GM19240 (cell line): ENCODE results near the gene ELAVL2.

Experiments
- DNase-seq: peaks from one replicate; pipeline ENCODE4 v3.0.0; 2011; ENCODE audit warnings: low spot score; ENCODE audit not compliant: insufficient read length

The ELAVL2 gene

DNA sequence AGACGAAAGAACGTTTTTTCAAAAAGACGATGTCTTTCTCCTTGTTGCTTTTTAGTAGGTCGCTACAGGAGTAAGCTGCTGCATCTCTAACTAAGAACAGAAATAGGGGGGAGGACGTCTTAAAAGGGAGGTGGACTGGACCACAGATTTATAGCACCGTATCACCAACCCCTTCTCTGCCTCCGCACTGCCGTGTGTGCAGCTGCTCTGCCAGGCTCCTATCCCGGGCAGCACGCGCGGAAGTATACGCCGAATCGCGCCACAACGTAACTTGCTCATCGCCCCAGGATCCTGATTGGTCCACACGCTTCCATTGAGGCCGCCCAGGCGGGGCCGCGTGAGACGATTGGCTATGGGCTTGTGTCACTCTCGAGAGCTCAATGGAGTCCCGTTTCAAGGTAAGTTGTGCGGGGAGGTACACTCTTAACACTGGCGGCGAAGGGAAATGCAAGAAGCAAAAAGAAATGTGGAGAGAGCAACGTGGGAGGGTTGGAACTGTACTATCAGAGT, at the start of gene ELAVL2:
Gene ELAVL2 (minus strand): TSS at position 121 of the 510 bp plus-strand sequence. CDS start 64,006 bp downstream, outside the sequence.
- no peak for DNase-seq

GRCh38 chr9:23858234-23858633, 32.2 kb upstream of the ELAVL2 start:
- DNase-seq: no peak

DNA sequence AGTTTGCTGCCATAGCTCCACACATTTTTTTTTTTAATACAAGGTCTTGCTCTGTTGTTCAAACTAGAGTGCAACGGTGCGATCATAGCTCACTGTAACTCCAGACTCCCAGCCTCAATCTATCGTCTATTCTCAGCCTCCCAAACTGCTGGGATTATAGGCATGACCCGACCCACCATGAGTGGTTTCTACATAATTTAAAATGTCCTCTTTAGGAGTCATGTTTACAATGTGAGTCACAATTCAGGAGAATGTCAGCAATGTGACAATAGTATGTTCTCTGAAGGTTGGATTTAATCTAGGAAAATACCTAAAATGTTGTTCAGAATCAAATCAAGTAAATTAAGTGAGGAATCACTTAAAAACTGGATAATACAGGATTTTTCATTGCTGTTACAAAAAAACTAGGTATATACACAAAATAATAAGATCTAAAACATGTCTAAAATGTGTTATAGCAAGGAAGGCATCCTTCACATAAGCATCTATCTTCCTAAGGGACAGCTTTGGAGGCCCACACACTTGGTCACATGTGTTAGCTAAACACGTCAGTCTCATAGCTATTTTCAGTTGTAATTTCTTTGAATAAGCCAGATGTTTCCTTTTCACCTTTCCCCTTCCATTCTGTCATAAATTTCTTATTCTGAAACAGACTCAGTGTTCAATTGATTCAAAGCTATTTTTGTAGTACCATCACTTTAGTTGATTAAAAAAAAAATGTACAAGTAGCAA, 30.0 kb upstream of the ELAVL2 start:
- DNase-seq: no peak

- no peak for DNase-seq
These were observed 24.9 kb upstream of the ELAVL2 start for GRCh38 chr9:23850690-23851629.

DNA sequence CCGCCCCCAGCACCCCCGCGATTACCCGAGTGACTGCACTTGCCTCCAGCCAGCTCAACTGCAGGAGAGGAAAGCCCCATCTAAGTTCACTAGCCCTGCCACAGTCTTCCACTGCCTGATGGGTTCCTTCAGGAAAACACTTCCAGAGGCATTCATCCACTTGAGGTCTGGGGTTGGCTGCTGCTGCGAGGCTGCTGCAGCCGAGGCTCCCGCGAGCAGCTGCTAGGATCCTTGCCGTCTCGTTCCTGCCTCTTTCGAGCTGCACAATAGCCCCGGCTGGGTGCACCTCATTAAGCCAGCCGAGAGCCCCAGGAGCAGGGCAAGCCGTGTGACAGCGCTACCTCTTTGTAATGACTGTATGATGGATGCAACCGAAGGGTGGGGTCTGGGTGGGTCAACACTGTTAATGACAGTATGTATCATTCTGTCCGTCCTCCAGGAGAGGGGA, 24.2 kb upstream of the ELAVL2 start:
- DNase-seq: no peak

DNA sequence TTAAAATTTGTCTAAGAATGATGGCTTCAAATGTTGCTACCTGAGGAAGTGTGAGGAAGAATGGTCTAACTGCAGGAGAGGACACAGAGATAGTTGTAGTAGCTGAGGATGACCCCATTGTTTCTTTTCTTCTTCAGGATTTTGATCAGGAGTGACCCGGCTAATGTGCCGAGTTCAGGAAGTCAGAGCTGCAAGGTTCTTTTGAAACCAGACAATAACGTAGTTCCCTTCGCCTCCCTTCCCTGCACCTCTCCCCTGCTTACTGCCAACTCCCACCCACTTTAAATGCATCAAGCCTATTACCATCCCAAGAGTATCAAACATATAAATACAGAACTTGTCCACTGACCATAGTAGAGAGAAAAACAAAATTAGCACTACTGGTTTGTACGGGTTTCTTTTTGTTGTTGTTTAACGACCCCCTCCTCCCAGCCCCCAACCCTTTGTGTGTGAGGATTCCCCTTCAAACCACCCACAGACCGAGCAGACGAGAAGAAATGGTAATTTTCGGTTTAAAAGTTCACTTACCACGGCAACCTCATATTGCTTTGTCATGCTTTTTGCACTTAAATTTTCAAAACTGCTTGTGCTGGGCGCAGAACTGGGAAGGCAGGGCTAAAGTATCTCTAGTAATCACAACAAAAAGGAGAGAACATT, 23.5 kb upstream of the ELAVL2 start:
- no peak for DNase-seq

- DNase-seq: no peak
These were observed 16.6 kb upstream of the ELAVL2 start for GRCh38 chr9:23842565-23843129.

DNA sequence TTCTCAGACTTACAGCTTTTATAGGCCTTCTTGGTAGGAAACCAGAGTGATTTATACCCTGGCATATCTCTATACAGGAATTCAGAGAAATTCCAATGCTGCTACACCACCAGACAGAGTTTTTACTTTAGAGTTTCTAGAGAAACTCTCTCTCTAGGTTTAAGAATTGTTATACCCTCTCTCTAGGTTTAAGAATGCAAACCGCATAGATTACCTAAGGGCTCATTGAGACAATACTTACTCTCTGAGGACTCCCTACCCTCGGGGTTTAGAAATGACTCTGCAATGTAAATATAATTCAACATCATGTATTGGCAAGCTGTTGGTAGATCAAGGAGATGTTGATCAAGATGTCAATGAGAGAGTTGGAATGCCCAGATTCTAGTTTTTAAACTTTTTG, 15.3 kb upstream of the ELAVL2 start:
- DNase-seq: no peak

DNA sequence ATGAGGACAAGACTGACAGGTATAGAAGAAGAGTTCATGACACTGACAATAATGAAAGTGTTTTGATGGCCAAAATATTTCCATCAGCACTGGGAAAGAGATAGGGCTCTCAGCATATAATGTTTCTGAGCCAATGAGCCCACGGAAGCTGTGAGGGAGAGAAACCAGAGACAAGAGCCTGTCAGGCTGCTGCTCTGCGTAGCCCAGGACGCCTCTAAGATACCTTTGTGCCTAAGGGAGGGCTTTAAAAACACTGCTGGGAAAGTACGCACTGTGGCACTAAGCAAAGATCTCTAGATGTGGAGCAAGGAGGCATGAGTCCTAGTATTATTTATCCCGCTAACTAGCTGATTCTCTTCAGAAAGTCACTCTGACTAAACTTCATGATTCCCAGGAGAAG, 11.0 kb upstream of the ELAVL2 start:
- no peak for DNase-seq

GRCh38 chr9:23830929-23831730, 5.1 kb upstream of the ELAVL2 start:
- DNase-seq: no peak

- DNase-seq: no peak
These were observed 4.4 kb upstream of the ELAVL2 start for GRCh38 chr9:23830476-23830805.

- DNase-seq: no peak
These were observed 3.8 kb upstream of the ELAVL2 start for GRCh38 chr9:23829580-23830475.

DNA sequence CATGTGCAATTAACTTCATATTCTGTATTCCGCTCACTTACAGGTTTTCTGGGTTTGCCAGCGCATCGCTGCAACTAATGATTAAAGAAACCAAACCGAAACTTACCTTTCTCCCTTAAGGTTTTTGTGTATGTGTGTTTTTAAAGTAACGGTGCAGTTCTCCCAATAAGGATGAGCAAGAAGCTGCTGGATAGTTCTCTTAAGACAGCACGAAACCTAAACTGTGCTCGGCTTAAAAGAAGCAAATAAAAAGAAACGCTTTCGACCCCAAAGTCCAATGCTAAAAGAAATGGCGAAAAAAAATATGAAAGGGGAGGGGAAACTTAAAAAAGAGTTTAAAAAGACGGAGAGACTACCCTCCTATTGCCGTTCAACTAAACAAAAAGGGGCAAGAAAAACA, 340 bp downstream of the ELAVL2 start:
- no peak for DNase-seq

- DNase-seq: no peak
These were observed 1.0 kb downstream of the ELAVL2 start for GRCh38 chr9:23824830-23825591.

GRCh38 chr9:23823986-23824829, 1.8 kb downstream of the ELAVL2 start:
- no peak for DNase-seq

DNA sequence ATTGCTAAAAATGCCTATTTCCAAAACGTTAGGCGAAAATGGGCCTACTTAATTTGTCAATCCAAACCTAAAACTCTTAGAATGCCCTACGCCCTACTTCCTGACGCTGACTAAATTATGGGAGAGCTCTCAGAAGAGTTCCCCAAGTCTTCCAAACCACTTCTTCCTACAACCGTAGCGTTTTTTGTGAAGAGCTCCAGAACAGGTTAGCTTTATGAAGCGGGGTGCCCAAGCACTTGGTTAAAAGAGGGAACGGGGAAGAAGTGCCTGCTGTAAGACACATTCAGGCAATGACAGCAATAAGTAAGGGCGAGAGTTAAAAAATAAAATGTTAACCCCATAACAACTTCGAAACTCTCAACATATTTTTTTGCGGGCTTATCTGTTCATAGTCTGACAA, 2.8 kb downstream of the ELAVL2 start:
- no peak for DNase-seq

DNA sequence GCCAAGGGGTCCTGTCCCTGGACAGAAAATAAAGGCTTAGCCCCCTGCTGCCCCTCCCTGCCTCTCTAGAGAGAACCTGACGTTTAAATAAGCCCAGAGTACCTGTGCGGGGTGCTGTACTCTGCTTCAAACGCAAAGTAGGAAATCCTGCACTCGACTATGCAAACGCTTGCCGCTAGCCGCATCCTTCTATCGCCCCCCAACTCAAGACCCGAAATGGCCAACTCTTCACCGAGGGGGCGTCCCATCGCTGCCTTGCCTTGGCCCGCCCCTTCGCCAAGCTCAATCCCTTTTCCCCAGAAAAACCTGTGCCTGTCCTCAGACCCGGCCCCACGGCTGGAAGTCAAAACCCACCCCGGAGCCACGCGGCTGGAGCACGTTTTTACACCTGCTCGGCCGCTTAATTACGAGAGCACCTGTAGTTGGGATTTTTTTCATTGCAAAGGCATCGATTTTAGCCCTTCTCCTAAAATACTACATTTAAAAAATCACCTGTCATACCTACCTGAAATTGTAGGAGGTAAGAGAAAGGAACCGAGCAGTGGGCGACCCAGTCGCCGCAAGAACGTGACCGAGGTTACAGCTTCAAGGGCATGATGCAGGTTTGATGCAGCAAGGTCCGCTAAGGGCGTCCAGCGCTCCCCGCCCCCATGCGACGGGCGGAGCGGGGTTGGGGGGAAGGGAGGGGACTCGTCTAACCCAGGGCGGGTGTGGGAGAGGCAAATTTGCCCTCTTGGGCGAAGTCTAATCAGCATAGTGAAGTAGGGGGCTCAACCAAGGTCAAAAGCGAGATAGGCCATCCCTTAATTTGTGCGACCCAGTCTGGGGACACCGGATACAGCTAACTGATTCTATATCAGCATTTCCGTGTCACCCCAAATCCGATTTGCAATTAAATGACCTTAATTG, 3.5 kb downstream of the ELAVL2 start:
- DNase-seq: no peak
